Ovary (tissue), 9 donors: Measurements from ENCODE around the gene KIF21A. TPM values are rescaled to one million over a fixed set of nuclear protein-coding genes. Genes with fewer than 3 reads are reported as not detected.

Experiments used
- DNase-seq, 5 donors: peaks; one replicate each; pipeline ENCODE4 v3.0.0-alpha.2; 2019 to 2020
- H3K27ac ChIP-seq, 2 donors: fragments of 200-600 bp; one replicate each; pipeline versions ENCODE4 v1.5.1 to v1.8.0; 2019 to 2022
- H3K27me3 ChIP-seq: fragments of 200-600 bp; one replicate; pipeline ENCODE4 v1.8.0; 2022
- H3K36me3 ChIP-seq: fragments of 200-600 bp; sonication (generic); one replicate; pipeline ENCODE4 v1.5.1; 2019
- H3K4me1 ChIP-seq: one replicate; pipeline ENCODE4 v1.8.1; 2013; ENCODE audit warnings: mild to moderate bottlenecking, moderate library complexity; ENCODE audit not compliant: insufficient read depth
- H3K4me3 ChIP-seq: fragments of 200-600 bp; sonication (generic); one replicate; pipeline ENCODE4 v1.5.1; 2017
- H3K9me3 ChIP-seq, 2 donors: fragments of 200-600 bp in 1 of 2; sonication (generic) in 1 of 2; one replicate each; pipeline versions ENCODE4 v1.5.1 to v1.8.1; 2013 to 2019; ENCODE audit warnings: mild to moderate bottlenecking in 1 of 2, moderate library complexity in 1 of 2
- CTCF ChIP-seq, 3 donors: fragments of 450-650 bp in 2 of 3; fragments of 200-600 bp in 1 of 3; IDR thresholded peaks; one replicate each; pipeline versions ENCODE4 v1.5.1 to v1.8.0; 2016 to 2022; ENCODE audit warnings: antibody characterized with exemption in 3 of 3, mild to moderate bottlenecking in 1 of 3
- EP300 ChIP-seq: sonication (generic); formaldehyde crosslinking; IDR thresholded peaks from one replicate; pipeline ENCODE4 v1.6.1; 2017; ENCODE audit warnings: antibody characterized with exemption
- POLR2A ChIP-seq: fragments of 450-650 bp; IDR thresholded peaks from one replicate; pipeline ENCODE4 v1.6.1; 2017; ENCODE audit warnings: antibody characterized with exemption, mild to moderate bottlenecking, moderate library complexity
- WGBS, 3 donors: extraction: QIAGEN DNeasy Blood & Tissue Kit in 1 of 3; methylation state at CpG; one replicate each; pipeline versions ENCODE4 v1.1.5 to v1.1.7; 2013 to 2017; 5-methylcytosine and 5-hydroxymethylcytosine counted together
- intact Hi-C, 4 donors: fragments of 100-400 bp; cut with DNase I; formaldehyde crosslinking; loops; one replicate each; pipeline versions ENCODE4 v1.11.0 to v1.15.1; 2022 to 2023
- polyA plus RNA-seq, 2 donors: library from polyadenylated mRNA; stranded (reverse); fragments of 200-250 nt in 1 of 2; fragments of 350-450 nt in 1 of 2; fragmentation: Illumina TruSeq in 1 of 2; extraction: RNeasy Lipid Tissue Mini Kit (QIAGEN cat#74804) in 1 of 2; gene quantifications; one replicate each; pipeline ENCODE4 v1.2.3, GENCODE V29; 2013 to 2014
- total RNA-seq, 7 donors: library from RNA; depleted of rRNA in 2 of 7; stranded (reverse); fragments of >200 nt in 2 of 7; fragmentation: NEBNext Ultra II Directional in 3 of 7; extraction: Animal tissue kit (Norgen Biotek cat#: 25700) in 3 of 7; gene quantifications; one replicate each; pipeline versions ENCODE4 v1.1.0 to v1.2.4, GENCODE V29; 2016 to 2023
- donor health status: DM: no; HTN: no; CAD: no; lungs with moderate emphysema.
- donor health status: DM: no; HTN: no; CAD: no.
- donor health status: Bipolar disorder and iron deficiency.
- donor health status: DM: yes; HTN: yes; CAD: no.
- donor health status: DM: no; HTN: no; CAD: no.
- donor health status: DM: yes; HTN: yes; CAD: no.

Gene KIF21A
- total and polyA plus RNA-seq, 9 donors = 3.6 to 43.3 (median 11.8) TPM

GRCh38 chr12:39348941-39349626, 93.8 kb downstream of the KIF21A start:
- DNase-seq = no peak
- no peak overlapping the region for H3K27ac ChIP-seq
- intact Hi-C loops = no loop called here
- H3K4me1 ChIP-seq = no peaks in the 10 kb centered on the region
- H3K4me3 ChIP-seq = no peak overlapping the region
- no peaks in the 10 kb centered on the region for H3K27me3 ChIP-seq
- no peaks in the 10 kb centered on the region for H3K36me3 ChIP-seq
- TF ChIP-seq CTCF (IDR thresholded peaks at IDR 0.05) = no peak
- TF ChIP-seq EP300 = no peak
- no peak for TF ChIP-seq POLR2A
- WGBS, 3 donors = 52 to 70% (median 68%) methylated on average over 3 of the region's 3 CpGs
- no peaks in the 10 kb centered on the region for H3K9me3 ChIP-seq

GRCh38 chr12:39348523-39348922, 94.4 kb downstream of the KIF21A start:
- no peak for TF ChIP-seq CTCF (IDR thresholded peaks at IDR 0.05)
- no peak for TF ChIP-seq POLR2A
- TF ChIP-seq EP300 = no peak
- H3K4me1 ChIP-seq = no peaks in the 10 kb centered on the region
- no peaks in the 10 kb centered on the region for H3K9me3 ChIP-seq
- intact Hi-C loops = no loop called here
- H3K27me3 ChIP-seq = no peaks in the 10 kb centered on the region
- H3K4me3 ChIP-seq = no peak overlapping the region
- no peak overlapping the region for H3K27ac ChIP-seq
- WGBS, 3 donors = 28 to 50% (median 35%) methylated on average over 1 of the region's 1 CpG
- H3K36me3 ChIP-seq = no peaks in the 10 kb centered on the region
- no peak for DNase-seq

- H3K27ac ChIP-seq = no peak overlapping the region
- no peaks in the 10 kb centered on the region for H3K36me3 ChIP-seq
- DNase-seq = no peak
- H3K27me3 ChIP-seq = no peaks in the 10 kb centered on the region
- intact Hi-C loops = no loop called here
- H3K4me1 ChIP-seq = no peaks in the 10 kb centered on the region
- no peak overlapping the region for H3K4me3 ChIP-seq
- WGBS, 3 donors = 85 to 90% (median 89%) methylated on average over 2 of the region's 2 CpGs
- no peak for TF ChIP-seq POLR2A
- no peak for TF ChIP-seq CTCF (IDR thresholded peaks at IDR 0.05)
- TF ChIP-seq EP300 = no peak
- no peaks in the 10 kb centered on the region for H3K9me3 ChIP-seq
These were observed 98.0 kb downstream of the KIF21A start for GRCh38 chr12:39344926-39345325.

- Histone ChIP-seq H3K9me3 (no peaks in the 10 kb centered on the region), H3K27ac (no peak overlapping the region)
- whole genome bisulfite sequencing, 3 donors = 95 to 97% (median 97%) methylated on average over 4 of the region's 4 CpGs
These were observed 99.3 kb downstream of the KIF21A start for GRCh38 chr12:39343665-39344064.

More at GRCh38 chr12:39343665-39344064, 99.3 kb downstream of the KIF21A start:
- Histone ChIP-seq H3K36me3 (no peaks in the 10 kb centered on the region), H3K4me1 (no peaks in the 10 kb centered on the region), H3K27me3 (no peaks in the 10 kb centered on the region), H3K4me3 (no peak overlapping the region)
- TF ChIP-seq CTCF (IDR thresholded peaks at IDR 0.05) (no peak), EP300 (no peak), POLR2A (no peak)
- no peak for DNase-seq
- intact Hi-C loops = no loop called here
